GM10847 (cell line): ENCODE data around the gene SEMA4B.

Experiments
- POLR2A ChIP-seq: IDR thresholded peaks from 2 replicates; pipeline ENCODE4 v1.6.1; 2011; ENCODE audit not compliant: insufficient read length; ENCODE audit errors: extremely low read depth

Gene SEMA4B

DNA sequence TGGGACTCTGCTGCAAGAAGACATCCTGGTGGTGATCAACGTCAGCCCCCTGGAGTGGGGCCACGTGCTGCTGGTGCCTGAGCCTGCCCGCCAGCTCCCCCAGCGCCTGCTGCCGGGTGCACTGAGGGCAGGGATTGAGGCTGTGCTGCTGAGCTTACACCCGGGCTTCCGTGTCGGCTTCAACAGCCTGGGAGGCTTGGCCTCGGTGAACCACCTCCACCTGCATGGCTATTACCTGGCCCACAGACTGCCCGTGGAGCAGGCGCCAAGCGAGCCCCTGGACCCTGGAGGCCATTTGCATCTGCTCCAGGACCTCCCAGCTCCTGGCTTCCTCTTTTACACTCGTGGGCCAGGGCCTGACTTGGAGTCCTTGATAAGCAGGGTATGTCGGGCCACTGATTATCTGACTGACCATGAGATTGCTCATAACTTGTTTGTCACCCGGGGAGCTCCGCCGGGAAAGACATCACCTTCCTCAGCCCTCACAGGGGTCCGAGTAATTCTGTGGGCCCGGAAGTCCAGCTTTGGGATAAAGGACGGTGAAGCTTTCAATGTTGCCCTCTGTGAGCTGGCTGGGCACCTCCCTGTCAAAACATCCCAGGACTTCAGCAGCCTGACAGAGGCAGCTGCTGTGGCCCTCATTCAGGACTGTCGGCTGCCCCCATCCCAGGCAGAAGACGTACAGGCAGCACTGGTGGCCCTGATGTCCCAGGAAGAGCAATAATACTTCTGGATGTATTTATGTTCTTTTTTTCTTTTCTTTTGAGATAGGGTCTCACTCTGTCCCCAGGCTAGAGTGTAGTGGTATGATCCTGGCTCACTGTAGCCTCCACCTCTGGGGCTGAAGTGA, 40.4 kb downstream of the SEMA4B start:
- no peak for TF ChIP-seq POLR2A

DNA sequence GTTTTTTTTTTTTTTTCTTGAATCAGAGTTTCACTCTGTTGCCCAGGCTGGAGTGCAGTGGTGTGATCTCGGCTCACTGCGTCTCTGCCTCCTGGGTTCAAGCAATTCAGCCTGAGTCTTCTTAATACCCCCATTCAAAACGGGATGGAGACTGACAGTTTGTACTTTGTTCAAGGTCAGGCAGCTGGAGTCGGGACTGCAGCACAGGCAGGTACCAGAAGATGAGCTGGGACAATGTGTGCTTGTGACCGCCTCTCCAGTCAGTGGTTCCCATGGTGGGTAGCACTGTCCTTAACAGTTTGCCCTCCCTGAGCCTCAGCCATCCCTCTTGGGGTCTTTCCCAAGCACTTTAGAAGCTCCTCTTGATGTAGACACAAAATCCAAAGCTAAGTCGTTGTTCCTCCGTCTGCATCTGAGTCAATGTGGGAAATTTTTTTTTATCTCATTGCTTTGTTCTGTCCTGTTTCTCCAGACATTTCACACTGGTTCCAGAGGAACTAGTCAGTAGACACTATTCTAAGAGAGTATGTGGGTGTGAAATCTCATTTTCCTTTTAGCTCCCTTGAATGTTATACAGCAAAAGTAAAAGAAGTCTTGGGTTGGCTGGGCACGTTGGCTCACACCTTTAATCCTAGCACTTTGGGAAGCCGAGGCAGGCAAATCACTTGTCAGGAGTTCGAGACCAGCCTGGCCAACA, 43.0 kb downstream of the SEMA4B start:
- no peak for TF ChIP-seq POLR2A

DNA sequence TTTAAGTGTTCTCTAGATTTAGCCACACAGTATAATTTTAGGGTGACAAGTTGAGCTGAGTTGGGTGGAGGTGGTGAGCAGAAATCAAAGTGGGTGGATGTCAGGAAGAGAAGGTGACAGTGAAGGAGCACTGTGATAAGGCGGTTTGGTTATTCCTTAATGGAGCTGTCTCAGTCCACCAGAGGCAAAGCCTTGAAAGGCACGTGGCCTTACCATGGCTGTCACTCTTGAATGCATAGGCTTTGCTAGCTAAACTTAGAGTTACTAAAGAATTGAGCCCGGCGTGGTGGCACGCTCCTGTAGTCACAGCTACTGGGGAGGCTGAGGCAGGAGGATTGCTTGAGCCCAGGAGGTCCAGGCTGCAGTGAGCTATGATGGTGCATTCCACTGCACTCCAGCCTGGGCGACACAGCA, 47.7 kb downstream of the SEMA4B start:
- TF ChIP-seq POLR2A, result no peak

DNA sequence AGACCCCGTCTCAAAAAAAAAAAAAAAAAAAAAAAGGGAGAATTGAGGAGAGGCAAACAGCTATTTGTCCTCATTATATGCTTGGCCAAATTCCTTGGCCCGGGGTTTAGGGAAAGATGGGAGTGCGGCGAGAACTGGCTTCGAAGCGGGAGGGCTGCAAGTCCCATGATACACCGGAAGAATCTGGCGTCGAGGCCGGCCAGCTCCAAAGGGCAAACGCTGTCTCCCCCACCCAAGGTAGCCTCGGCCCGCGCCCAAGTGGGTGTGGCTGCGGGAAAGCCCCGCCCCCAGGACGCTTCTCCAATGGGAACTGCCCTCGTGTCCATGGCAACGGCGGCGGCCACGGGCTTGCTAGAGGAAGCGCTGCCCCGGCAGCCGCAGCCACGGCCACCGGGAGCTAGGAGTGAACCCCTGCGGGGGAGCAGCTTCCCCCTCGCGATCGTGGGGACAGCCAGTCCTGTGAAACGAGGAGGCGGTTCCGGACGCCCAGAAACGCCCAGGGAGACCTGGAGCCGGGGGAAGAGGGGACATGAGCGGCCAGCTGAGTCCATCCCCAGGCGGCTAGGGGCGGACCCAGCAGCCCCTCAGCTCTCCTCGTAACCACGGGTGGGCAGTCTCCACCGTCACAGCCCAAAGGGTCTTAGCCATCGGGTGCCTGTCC, 48.2 kb downstream of the SEMA4B start, which contains the start of gene TTLL13:
Gene TTLL13, plus strand, starts transcription at position 354 of the 661 bp plus-strand sequence. CDS start 1,075 bp downstream, outside the sequence.
- no peak for TF ChIP-seq POLR2A

DNA sequence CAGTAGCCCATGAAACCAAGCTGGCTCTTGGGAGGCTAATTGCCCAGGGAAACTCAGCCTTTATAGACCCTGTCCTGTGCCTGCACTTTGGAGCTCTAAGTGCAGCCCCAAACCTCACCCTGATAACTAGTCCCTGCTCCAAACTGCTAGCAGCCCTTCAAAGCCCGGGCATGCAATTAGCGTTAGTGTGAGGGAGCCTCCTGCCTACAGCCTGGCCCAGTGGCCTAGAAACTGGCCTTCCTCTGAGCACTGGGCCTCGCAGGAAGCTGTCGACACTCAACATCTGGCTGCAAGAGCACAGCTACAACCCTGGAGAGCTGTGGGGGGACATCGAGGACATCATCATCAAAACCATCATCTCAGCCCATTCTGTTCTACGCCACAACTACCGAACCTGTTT, 56.6 kb downstream of the SEMA4B start:
- no peak for TF ChIP-seq POLR2A

DNA sequence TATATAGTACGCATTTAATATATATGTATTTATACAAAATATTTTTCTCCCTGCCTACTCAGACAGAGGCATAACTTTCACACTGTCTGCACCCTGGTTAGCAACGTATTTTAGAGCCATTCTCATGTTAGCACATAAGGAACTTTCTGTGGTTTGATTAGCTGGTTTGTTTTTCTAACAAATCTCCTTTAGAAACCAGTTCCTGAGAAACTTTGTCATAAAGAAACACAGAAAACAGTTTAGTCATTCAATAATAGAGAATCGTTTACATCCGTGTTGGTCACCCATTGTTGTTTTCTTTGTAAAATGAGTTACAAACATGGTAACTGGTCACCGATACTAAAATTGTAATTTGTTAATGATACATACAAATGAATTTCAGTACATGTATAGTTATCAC, 58.4 kb downstream of the SEMA4B start:
- no peak for TF ChIP-seq POLR2A

DNA sequence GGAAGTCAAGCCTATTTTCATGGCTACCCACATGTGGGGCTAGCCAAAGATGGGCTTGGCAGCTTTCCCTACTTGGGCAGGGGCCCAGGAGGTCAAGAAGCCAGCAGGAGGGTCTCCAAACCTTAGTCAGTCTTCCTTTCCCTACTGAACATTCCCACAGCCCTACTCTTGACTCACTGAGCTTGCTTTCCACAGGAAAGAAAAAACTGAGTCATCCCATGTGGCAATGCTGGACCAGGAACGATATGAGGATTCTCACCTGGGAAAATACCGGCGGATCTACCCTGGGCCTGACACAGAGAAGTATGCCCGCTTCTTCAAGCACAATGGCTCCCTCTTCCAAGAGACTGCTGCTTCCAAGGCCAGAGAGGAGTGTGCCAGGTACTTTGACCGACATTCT, 60.7 kb downstream of the SEMA4B start:
- no peak for TF ChIP-seq POLR2A

DNA sequence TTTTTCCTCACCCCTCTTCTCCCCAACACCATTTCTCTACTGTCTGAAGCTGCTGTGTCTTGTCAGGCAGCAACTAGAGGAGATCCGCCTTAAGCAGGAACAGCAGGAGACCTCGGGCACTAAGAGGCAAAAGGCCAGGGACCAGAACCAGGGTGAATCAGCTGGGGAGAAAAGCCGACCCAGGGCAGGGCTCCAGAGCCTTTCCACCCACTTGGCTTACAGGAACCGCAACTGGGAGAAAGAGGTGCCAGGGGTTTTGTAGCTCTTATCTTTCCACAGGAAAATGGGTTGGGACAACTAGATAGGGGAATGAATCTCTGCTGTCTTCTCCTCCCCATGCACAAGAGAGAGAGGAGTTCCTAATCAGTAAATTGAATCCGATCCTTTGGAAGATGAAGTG, 61.3 kb downstream of the SEMA4B start:
- no peak for TF ChIP-seq POLR2A

DNA sequence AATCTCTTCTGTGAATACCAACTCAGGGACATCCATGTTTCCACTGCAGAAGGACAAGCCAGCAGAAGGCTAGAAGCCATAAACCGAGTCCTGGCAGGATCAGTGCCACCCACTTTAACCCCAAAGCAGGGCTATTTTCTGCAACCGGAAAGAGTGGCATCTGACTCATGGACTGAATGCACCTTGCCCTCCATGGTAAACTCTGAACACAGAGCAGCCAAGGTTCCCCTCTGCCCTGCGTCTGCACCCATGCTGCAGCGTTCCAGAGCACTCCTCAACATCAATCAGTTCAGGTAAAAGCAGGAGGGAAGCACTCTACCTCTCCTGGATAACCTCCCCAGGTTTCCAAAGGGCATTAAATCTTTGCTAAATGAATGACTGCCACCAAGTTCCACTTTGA, 63.5 kb downstream of the SEMA4B start:
- no peak for TF ChIP-seq POLR2A

DNA sequence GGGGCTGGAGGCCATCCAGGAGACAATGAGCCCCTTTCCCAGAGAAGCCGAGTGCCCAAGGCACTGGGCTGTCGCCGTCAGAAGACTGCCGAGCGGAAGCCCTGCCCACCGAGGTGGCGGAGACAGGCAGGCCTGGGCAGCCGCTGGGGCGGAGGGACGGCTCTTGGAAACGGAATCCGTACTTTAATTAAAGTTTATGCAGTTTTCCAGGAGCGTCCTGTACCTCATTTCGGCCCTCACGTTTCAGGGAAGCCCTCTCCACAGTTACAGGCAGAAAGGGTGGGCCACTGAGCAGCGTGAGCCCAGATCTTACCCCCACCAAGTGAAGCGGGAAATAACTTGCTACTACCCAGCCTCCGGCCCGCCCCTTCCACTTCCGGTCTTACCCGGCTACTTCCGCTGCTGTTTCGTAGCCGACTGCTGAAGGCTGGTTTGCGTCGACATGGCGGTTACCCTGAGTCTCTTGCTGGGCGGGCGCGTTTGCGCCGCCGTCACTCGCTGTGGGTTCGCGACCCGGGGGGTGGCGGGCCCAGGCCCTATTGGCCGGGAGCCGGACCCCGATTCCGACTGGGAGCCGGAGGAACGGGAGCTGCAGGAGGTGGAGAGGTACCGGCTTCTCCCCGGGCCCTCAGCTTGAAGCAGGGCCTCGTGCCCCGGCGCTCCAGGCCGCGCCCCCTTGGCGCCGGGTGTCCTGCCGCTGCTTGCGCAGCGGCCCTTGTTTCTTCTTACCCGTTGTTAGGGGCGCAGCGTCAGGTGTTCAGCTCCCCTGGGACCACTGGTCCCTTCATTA, 64.3 kb downstream of the SEMA4B start, which contains the start of gene NGRN:
Gene NGRN, plus strand, starts transcription at position 402 of the 790 bp plus-strand sequence. Its CDS starts 41 bp downstream, at position 443.
- peak; percentile 91 for TF ChIP-seq POLR2A

DNA sequence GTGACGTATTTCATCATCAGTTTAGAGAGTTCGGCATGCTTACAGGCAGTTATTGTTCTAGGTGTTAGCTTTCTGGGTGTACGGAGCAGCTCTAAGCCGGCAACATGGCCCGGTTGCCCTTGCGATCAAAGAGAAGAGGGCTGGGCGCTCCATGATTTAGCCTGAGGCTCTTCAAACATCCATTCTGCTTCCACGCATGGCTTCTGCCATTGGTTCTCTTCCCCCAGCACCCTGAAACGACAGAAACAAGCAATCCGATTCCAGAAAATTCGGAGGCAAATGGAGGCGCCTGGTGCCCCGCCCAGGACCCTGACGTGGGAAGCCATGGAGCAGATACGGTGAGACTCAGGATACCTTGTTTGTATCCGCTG, 64.9 kb downstream of the SEMA4B start:
- TF ChIP-seq POLR2A, result no peak

DNA sequence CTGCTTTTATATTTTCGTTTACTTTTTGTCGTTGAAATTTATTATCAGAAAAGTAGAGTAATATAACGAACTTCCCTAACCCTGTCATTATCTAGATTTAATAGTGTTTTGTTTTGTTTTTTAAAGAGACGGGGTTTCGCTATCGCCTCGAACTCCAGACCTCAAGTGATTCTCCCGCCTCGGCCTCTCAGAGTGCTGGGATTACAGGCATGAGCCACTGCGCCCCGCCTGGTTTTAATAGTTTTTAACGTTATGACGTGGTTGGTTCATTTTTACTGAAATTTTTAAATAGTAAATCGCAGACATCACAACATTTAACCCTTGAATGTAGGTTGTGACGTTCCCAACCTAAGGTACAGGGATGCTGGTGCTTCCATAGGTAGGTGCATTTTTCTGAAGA, 65.4 kb downstream of the SEMA4B start:
- TF ChIP-seq POLR2A, result no peak

DNA sequence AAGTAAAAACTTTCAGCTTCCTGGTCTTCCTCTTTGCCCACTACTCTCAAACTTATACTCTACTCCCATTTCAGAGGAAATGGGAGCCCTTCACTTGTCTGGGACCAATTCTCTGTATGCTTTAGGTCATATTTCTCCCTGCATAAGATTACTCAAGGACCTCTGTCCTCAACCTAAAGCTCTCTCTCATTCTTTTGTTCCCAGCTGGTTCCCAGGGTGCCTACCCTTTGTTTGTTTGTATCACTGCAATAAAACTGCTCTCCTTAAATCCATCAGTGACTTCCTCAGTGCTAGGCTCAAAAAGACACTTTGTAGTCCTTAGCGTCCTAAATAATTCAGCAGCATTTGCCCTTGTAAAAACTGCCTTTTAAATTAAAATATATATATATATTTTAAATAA, 67.3 kb downstream of the SEMA4B start:
- no peak for TF ChIP-seq POLR2A

DNA sequence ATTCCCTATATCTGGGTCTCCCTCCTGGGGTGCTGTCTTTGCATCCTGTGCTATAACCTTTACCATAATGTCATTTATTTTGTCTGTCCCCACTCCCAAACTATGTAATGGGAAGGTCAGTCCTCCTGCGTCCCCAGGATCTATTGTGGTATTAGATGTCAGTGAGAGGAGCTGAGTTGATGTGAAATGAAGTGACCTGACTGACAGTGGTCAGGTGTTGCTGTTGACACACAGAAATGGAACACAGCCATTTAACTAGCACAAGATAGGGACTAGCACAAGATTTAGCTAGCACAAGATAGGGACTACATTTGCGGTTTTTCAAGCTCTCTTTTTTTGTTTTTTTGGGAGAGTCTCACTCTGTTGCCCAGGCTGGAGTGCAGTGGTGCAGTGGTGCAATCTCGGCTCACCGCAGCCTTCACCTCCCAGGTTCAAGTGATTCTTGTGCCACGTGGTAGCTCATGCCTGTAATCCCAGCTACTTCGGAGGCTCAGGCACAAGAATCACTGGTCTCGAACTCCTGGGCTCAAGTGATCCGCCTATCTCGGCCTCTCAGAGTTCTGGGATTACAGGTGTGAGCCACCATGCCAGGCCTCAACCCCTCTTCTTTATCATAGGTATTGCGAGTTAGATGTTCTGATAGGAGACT, 69.5 kb downstream of the SEMA4B start:
- no peak for TF ChIP-seq POLR2A
